Left ventricle myocardium inferior (tissue), 1 donor: ENCODE data around the gene PTGES2. TPM values are rescaled to one million over a fixed set of nuclear protein-coding genes. Genes with fewer than 3 reads are reported as not detected.

Source experiments
- DNase-seq: peaks from one replicate; pipeline ENCODE4 v3.0.0-alpha.2; 2020
- H3K27ac ChIP-seq: fragments of 200-600 bp; replicated peaks from 2 replicates; pipeline ENCODE4 v1.8.0; 2021
- H3K27me3 ChIP-seq: fragments of 200-600 bp; 2 replicates; pipeline ENCODE4 v1.8.0; 2021; ENCODE audit warnings: low read depth
- H3K36me3 ChIP-seq: fragments of 200-600 bp; 2 replicates; pipeline ENCODE4 v1.8.0; 2021
- H3K4me1 ChIP-seq: fragments of 200-600 bp; 2 replicates; pipeline ENCODE4 v1.8.0; 2021
- H3K4me3 ChIP-seq: fragments of 200-600 bp; 2 replicates; pipeline ENCODE4 v1.8.0; 2021; ENCODE audit warnings: mild to moderate bottlenecking, moderate library complexity
- H3K9me3 ChIP-seq: fragments of 200-600 bp; replicated peaks from 2 replicates; pipeline ENCODE4 v1.8.0; 2021
- intact Hi-C: fragments of 100-400 bp; cut with micrococcal nuclease; formaldehyde crosslinking; loops from one replicate; pipeline ENCODE4 v1.11.0; 2022
- total RNA-seq: library from RNA; stranded (reverse); fragmentation: NEBNext Ultra II Directional; extraction: Animal tissue kit (Norgen Biotek cat#: 25700); gene quantifications from one replicate; pipeline ENCODE4 v1.2.1, GENCODE V29; 2021
- TF ChIP-seq, protein P1 (sequence below): fragments of 200-600 bp; IDR thresholded peaks from 2 replicates; pipeline ENCODE4 v1.8.0; 2021; ENCODE audit warnings: antibody characterized with exemption, mild to moderate bottlenecking, borderline replicate concordance
- donor health status: DM: no; HTN: yes; CAD: no; lungs with severe emphysema.

Gene PTGES2
- total RNA-seq, 1 donor from 2014 or later, result 141 TPM

DNA sequence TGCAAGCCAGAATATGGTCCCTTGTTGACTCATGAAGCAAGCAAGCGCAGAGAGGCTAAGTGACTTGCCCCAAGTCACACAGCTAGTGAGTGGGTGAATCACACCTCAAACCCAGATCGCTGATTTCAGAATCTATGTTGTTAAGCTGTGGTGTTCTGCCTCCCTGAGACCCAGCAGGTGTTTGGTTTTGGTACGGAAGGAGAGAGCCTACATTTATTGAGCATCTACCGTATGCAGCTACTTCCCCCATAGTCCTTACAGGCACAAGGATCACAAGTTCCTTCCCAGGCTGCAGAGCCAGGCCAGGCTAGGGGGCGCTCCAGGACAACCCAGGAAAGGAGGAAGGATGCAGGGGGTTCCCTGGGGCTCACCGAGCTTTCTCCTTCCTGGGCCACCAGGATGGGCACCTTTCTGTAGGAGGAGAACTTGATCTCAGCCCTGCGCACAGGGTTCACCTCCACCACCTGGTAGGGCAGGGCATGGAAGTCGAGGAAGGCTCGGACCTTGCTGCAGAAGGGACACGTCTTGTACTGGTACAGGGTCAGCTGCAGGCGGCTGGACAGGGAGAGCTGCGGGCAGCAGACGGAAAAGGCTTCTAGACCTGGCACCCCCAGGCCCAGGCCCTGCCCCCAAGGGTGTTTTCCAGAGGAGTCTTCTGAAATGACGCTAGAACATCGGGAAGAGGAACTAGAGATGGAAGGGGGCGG lies 2.5 kb downstream of the PTGES2 start:
- Histone ChIP-seq H3K9me3 (no peaks in the 10 kb centered on the region), H3K4me1 (peaks cover 52% of the 10 kb centered on the region), H3K36me3 (peaks cover 51% of the 10 kb centered on the region), H3K4me3 (peak overlapping the region; percentile 97), H3K27me3 (no peaks in the 10 kb centered on the region), H3K27ac (no peak overlapping the region)
- intact Hi-C loops, result no loop called here
- TF ChIP-seq, protein P1, sequence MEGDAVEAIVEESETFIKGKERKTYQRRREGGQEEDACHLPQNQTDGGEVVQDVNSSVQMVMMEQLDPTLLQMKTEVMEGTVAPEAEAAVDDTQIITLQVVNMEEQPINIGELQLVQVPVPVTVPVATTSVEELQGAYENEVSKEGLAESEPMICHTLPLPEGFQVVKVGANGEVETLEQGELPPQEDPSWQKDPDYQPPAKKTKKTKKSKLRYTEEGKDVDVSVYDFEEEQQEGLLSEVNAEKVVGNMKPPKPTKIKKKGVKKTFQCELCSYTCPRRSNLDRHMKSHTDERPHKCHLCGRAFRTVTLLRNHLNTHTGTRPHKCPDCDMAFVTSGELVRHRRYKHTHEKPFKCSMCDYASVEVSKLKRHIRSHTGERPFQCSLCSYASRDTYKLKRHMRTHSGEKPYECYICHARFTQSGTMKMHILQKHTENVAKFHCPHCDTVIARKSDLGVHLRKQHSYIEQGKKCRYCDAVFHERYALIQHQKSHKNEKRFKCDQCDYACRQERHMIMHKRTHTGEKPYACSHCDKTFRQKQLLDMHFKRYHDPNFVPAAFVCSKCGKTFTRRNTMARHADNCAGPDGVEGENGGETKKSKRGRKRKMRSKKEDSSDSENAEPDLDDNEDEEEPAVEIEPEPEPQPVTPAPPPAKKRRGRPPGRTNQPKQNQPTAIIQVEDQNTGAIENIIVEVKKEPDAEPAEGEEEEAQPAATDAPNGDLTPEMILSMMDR, result peak; percentile 60
- DNase-seq, result peak; percentile 59

- intact Hi-C loops, result no loop called here
- no peaks in the 10 kb centered on the region for H3K9me3 ChIP-seq
- H3K4me3 ChIP-seq, result no peak overlapping the region
- H3K36me3 ChIP-seq, result peaks cover 51% of the 10 kb centered on the region
- DNase-seq, result peak; percentile 7
- no peak overlapping the region for H3K27ac ChIP-seq
- peaks cover 49% of the 10 kb centered on the region for H3K4me1 ChIP-seq
- H3K27me3 ChIP-seq, result no peaks in the 10 kb centered on the region
- TF ChIP-seq, protein P1, result no peak
Observed at GRCh38 chr9:128124451-128124850, 3.1 kb downstream of the PTGES2 start.

GRCh38 chr9:128123451-128124080 lies 4.0 kb downstream of the PTGES2 start:
- peaks cover 40% of the 10 kb centered on the region for H3K4me1 ChIP-seq
- intact Hi-C loops, result no loop called here
- no peaks in the 10 kb centered on the region for H3K9me3 ChIP-seq
- peak; percentile 16 for DNase-seq
- no peak overlapping the region for H3K4me3 ChIP-seq
- H3K36me3 ChIP-seq, result peaks cover 51% of the 10 kb centered on the region
- no peaks in the 10 kb centered on the region for H3K27me3 ChIP-seq
- no peak overlapping the region for H3K27ac ChIP-seq
- TF ChIP-seq, protein P1, result no peak

DNA sequence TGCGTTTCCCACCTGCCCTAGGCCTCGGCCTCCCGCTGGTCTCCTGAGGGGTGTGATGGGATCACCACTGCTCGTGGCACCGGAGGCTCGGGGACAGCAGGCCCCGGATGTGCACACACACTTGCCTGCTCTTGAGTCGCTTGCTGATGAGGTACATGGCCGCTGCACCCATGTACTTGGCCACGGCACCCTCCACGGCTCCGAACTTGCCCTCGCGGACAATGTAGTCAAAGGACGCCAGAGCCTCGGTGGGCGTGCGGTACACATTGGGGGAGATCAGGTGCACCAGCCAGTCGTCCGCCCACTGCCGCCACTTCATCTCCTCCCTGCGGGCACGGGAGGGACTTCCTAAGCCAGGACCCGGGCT lies 4.7 kb downstream of the PTGES2 start:
- no peak overlapping the region for H3K4me3 ChIP-seq
- DNase-seq, result peak; percentile 14
- H3K9me3 ChIP-seq, result no peaks in the 10 kb centered on the region
- peaks cover 37% of the 10 kb centered on the region for H3K4me1 ChIP-seq
- no peaks in the 10 kb centered on the region for H3K27me3 ChIP-seq
- intact Hi-C loops, result no loop called here
- peaks cover 51% of the 10 kb centered on the region for H3K36me3 ChIP-seq
- H3K27ac ChIP-seq, result no peak overlapping the region
- TF ChIP-seq, protein P1, result no peak

DNA sequence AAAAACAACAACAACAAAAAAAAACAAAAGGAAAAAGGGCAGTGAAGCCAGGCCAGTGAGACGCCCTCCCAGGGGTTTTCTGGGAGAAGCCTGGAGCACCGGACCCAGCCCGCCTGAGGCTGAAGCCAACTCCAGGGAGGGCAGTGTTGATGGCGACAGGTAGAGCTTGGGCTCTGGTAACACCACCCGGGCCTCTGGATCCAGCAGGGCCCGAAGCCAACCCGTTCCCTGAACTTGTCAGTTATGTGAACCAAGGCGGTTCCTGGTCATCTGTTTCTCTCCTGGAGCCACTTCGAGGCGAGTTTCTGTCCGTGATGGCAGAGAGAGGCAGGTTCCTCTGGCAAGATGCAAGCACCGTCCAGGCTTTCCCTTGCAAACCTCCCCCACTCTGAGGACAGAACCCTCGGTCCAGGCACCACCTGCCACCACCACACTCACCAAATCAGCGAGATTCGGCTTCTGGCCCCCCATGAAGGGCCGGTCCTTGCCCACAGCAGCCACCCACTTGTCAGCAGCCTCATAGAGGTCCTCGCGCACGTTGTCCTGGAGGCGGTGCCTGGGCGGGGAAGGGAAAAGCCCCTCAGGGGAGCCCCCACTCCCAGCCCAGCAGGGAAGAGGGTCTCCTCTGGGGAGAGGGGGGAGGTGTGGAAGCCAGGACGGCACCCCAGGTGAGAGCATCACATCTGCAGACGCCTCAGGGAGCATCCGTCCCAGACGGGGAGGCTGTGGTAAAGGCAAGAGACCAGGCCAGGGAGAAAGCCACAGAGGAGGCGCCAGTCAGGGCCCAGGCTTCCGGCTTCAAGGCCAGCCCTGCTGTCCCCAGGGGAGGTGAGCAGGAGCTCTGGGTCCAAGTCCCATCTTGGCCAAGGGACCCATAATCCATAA lies 5.4 kb downstream of the PTGES2 start:
- intact Hi-C loops, result no loop called here
- Histone ChIP-seq H3K27ac (no peak overlapping the region), H3K9me3 (no peaks in the 10 kb centered on the region), H3K4me1 (peaks cover 37% of the 10 kb centered on the region), H3K27me3 (no peaks in the 10 kb centered on the region), H3K36me3 (peaks cover 51% of the 10 kb centered on the region), H3K4me3 (no peak overlapping the region)
- peak; percentile 13 for DNase-seq
- TF ChIP-seq, protein P1, result no peak
